Measurements from ENCODE around the gene TFB2M.

The TFB2M gene

GRCh38 chr1:246512230-246512629 lies 53.8 kb downstream of the TFB2M start:
- Histone ChIP-seq H3K79me2 (ENCODE audit: insufficient read depth, low read length) (no peaks in the 10 kb centered on the region), H3F3A (ENCODE audit: insufficient read depth) (no peaks in the 10 kb centered on the region), H2AFZ (ENCODE audit: low read depth, low read length, severe bottlenecking) (no peak overlapping the region), H3K4me2 (ENCODE audit: low read depth, low read length, poor library complexity, severe bottlenecking) (no peak overlapping the region), H4K20me1 (ENCODE audit: low read depth, low read length) (no peaks in the 10 kb centered on the region), H3K27me3 (ENCODE audit: low read length) (no peaks in the 10 kb centered on the region), H3K36me3 (ENCODE audit: low read length) (no peaks in the 10 kb centered on the region), H3K9me3 (ENCODE audit: insufficient read depth, low read length) (peaks cover 23% of the 10 kb centered on the region; the same call in 1 of the 2 replicates), H3K9ac (ENCODE audit: low read length) (no peak overlapping the region), H3K27ac (ENCODE audit: low read depth, low read length) (no peak overlapping the region), H3K9me2 (replicated peaks; ENCODE audit: insufficient read depth, low read length) (no peaks in the 10 kb centered on the region), H3K4me3 (ENCODE audit: insufficient read depth, low read length, poor library complexity, severe bottlenecking) (no peak overlapping the region)
- TF ChIP-seq CTCF (IDR thresholded peaks at IDR 0.05; ENCODE audit: insufficient read depth, low read length, poor library complexity, severe bottlenecking) = no peak
- TF ChIP-seq EZH2phosphoT487 (conservative IDR thresholded peaks at IDR 0.05; ENCODE audit: low read length) = no peak

- no peak overlapping the region for H3K9ac ChIP-seq (ENCODE audit: low read length)
- H3K79me2 ChIP-seq (ENCODE audit: insufficient read depth, low read length) = no peaks in the 10 kb centered on the region
- no peaks in the 10 kb centered on the region for H3F3A ChIP-seq (ENCODE audit: insufficient read depth)
- no peak overlapping the region for H3K4me3 ChIP-seq (ENCODE audit: insufficient read depth, low read length, poor library complexity, severe bottlenecking)
- H3K27me3 ChIP-seq (ENCODE audit: low read length) = no peaks in the 10 kb centered on the region
- TF ChIP-seq EZH2phosphoT487 (conservative IDR thresholded peaks at IDR 0.05; ENCODE audit: low read length) = no peak
- no peak for TF ChIP-seq CTCF (IDR thresholded peaks at IDR 0.05; ENCODE audit: insufficient read depth, low read length, poor library complexity, severe bottlenecking)
- no peak overlapping the region for H2AFZ ChIP-seq (ENCODE audit: low read depth, low read length, severe bottlenecking)
- no peaks in the 10 kb centered on the region for H3K36me3 ChIP-seq (ENCODE audit: low read length)
- no peak overlapping the region for H3K4me2 ChIP-seq (ENCODE audit: low read depth, low read length, poor library complexity, severe bottlenecking)
- no peaks in the 10 kb centered on the region for H3K9me2 ChIP-seq (replicated peaks; ENCODE audit: insufficient read depth, low read length)
- no peaks in the 10 kb centered on the region for H4K20me1 ChIP-seq (ENCODE audit: low read depth, low read length)
- H3K9me3 ChIP-seq (ENCODE audit: insufficient read depth, low read length) = peaks cover 14% of the 10 kb centered on the region; the same call in 1 of the 2 replicates
- H3K27ac ChIP-seq (ENCODE audit: low read depth, low read length) = no peak overlapping the region
These were observed 54.9 kb downstream of the TFB2M start for GRCh38 chr1:246511203-246511602.

- Histone ChIP-seq H3K36me3 (ENCODE audit: low read length) (no peaks in the 10 kb centered on the region), H3K4me2 (ENCODE audit: low read depth, low read length, poor library complexity, severe bottlenecking) (no peak overlapping the region), H3F3A (ENCODE audit: insufficient read depth) (0 out of 2 replicates have a peak, but pooled peaks cover 4% of the 10 kb centered on the region), H3K4me3 (ENCODE audit: insufficient read depth, low read length, poor library complexity, severe bottlenecking) (no peak overlapping the region), H3K9ac (ENCODE audit: low read length) (no peak overlapping the region), H2AFZ (ENCODE audit: low read depth, low read length, severe bottlenecking) (no peak overlapping the region), H3K79me2 (ENCODE audit: insufficient read depth, low read length) (no peaks in the 10 kb centered on the region), H4K20me1 (ENCODE audit: low read depth, low read length) (no peaks in the 10 kb centered on the region), H3K9me2 (replicated peaks; ENCODE audit: insufficient read depth, low read length) (no peaks in the 10 kb centered on the region), H3K9me3 (ENCODE audit: insufficient read depth, low read length) (peaks cover 7% of the 10 kb centered on the region; the same call in 1 of the 2 replicates), H3K27me3 (ENCODE audit: low read length) (no peaks in the 10 kb centered on the region), H3K27ac (ENCODE audit: low read depth, low read length) (no peak overlapping the region)
- TF ChIP-seq CTCF (IDR thresholded peaks at IDR 0.05; ENCODE audit: insufficient read depth, low read length, poor library complexity, severe bottlenecking) (no peak), EZH2phosphoT487 (conservative IDR thresholded peaks at IDR 0.05; ENCODE audit: low read length) (no peak)
These were observed 55.7 kb downstream of the TFB2M start for GRCh38 chr1:246510147-246511030.

All from SU-DHL-6 (cell line).